PFSK-1 (cell line): ENCODE data around the gene USP24.

ENCODE experiments used
- FOXP2 ChIP-seq: optimal IDR thresholded peaks from 2 replicates; pipeline ENCODE3; 2011; ENCODE audit warnings: borderline replicate concordance, control low read depth, inconsistent platforms; ENCODE audit not compliant: insufficient read depth; ENCODE audit errors: extremely low read length, extremely low read depth
- POLR2AphosphoS5 ChIP-seq: IDR thresholded peaks from 2 replicates; pipeline ENCODE4 v1.6.1; 2012; ENCODE audit warnings: low read depth, mild to moderate bottlenecking, control low read depth, low read length, moderate library complexity
- SIN3A ChIP-seq: IDR thresholded peaks from 2 replicates; pipeline ENCODE4 v1.6.1; 2012; ENCODE audit warnings: mild to moderate bottlenecking, low read length, moderate library complexity, borderline replicate concordance; ENCODE audit not compliant: insufficient read depth
- TAF1 ChIP-seq: IDR thresholded peaks from 2 replicates; pipeline ENCODE4 v1.6.1; 2012; ENCODE audit warnings: low read length, control low read depth, borderline replicate concordance; ENCODE audit not compliant: insufficient read depth
- TF ChIP-seq, protein P1 (sequence below), 2 experiments: IDR thresholded peaks; 2 replicates each; pipeline versions ENCODE4 v1.6.1 to v1.8.0; 2011 to 2012; ENCODE audit warnings: low read depth in 2 of 2, low read length in 2 of 2, control low read depth in 1 of 2, inconsistent platforms in 1 of 2, mild to moderate bottlenecking in 1 of 2, moderate library complexity in 1 of 2; ENCODE audit not compliant: insufficient read depth in 1 of 2

USP24 gene

GRCh38 chr1:55255901-55256300 lies 40.7 kb upstream of the USP24 start:
- TF ChIP-seq FOXP2 (no peak), SIN3A (no peak), TAF1 (no peak), POLR2AphosphoS5 (no peak)
- TF ChIP-seq, protein P1, sequence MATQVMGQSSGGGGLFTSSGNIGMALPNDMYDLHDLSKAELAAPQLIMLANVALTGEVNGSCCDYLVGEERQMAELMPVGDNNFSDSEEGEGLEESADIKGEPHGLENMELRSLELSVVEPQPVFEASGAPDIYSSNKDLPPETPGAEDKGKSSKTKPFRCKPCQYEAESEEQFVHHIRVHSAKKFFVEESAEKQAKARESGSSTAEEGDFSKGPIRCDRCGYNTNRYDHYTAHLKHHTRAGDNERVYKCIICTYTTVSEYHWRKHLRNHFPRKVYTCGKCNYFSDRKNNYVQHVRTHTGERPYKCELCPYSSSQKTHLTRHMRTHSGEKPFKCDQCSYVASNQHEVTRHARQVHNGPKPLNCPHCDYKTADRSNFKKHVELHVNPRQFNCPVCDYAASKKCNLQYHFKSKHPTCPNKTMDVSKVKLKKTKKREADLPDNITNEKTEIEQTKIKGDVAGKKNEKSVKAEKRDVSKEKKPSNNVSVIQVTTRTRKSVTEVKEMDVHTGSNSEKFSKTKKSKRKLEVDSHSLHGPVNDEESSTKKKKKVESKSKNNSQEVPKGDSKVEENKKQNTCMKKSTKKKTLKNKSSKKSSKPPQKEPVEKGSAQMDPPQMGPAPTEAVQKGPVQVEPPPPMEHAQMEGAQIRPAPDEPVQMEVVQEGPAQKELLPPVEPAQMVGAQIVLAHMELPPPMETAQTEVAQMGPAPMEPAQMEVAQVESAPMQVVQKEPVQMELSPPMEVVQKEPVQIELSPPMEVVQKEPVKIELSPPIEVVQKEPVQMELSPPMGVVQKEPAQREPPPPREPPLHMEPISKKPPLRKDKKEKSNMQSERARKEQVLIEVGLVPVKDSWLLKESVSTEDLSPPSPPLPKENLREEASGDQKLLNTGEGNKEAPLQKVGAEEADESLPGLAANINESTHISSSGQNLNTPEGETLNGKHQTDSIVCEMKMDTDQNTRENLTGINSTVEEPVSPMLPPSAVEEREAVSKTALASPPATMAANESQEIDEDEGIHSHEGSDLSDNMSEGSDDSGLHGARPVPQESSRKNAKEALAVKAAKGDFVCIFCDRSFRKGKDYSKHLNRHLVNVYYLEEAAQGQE (IDR thresholded peaks at IDR 0.05; ENCODE audit: insufficient read depth in 1 of 2, low read depth in 2 of 2, low read length in 2 of 2) = no peak

DNA sequence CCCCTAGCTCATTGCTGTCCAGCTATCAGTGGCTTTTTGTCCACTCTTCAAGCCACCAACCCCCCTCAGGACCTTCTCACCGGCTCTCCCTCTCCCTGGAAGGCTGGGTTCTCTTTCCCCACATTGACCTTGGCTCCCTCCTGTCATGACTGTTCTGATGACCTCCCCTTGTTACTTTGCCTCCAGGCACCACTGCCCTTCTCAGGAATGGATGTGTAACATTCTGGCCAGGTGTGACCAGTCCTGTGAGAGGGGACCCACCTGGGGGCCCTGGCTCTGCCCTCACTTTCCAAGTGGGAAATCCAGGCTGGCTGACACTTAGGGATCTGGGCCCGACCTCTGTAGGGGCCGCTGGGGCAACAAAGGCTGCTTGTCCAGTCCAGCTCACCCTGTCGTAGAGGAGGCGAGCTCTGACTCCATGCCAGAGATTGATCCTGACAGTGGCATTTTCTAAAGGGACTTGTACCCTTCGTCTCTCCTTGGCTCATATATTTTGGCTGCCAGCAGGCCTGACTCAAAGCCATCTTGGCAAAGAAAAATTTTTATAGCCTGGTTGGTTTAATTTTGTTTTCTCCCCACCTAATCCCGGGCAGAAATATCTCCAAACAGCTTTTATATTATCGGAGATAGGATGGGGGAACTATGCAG lies 37.9 kb upstream of the USP24 start:
- TF ChIP-seq POLR2AphosphoS5 (no peak), TAF1 (no peak), SIN3A (no peak), FOXP2 (no peak)
- TF ChIP-seq, protein P1 (IDR thresholded peaks at IDR 0.05; ENCODE audit: insufficient read depth in 1 of 2, low read depth in 2 of 2, low read length in 2 of 2) = no peak

GRCh38 chr1:55250399-55251075 lies 35.4 kb upstream of the USP24 start:
- TF ChIP-seq SIN3A (no peak), FOXP2 (no peak), TAF1 (no peak), POLR2AphosphoS5 (no peak)
- TF ChIP-seq, protein P1 (IDR thresholded peaks at IDR 0.05; ENCODE audit: insufficient read depth in 1 of 2, low read depth in 2 of 2, low read length in 2 of 2) = no peak

DNA sequence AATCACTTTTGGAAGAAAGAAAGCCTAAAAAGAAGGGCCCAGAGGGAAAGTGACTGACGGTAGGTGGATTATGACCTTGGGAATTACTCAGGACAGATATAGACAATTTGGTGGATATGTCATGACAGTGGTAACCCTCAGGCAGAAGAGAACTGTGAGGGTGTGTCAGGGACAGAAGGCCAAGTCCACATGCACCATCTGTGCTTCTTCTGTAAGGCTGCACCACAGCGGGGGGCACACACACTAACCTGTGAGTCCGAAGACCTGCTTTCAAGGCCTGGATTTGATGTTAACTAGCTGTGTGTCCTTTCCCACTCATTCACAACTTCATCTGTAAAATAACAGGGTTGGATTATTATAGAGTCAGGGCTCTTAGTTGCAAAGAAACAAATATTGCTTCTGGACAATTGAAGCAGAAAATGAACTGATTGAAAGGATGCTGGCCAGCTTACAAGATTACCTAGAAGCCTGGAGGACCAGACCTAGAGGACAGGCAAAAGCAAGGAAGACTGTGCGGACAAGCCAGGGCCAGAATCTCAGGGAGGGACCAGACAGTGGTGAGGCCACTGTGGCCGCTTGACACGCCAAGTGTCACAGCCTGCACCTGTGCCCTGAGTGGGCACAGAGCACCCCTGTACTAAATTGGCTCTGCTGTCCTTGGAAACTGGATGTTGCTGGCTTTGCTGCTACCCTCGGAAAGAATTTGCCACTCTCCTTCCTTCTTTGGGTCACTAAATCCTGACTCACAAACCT lies 34.7 kb upstream of the USP24 start:
- TF ChIP-seq SIN3A (no peak), POLR2AphosphoS5 (no peak), TAF1 (no peak), FOXP2 (no peak)
- TF ChIP-seq, protein P1 (IDR thresholded peaks at IDR 0.05; ENCODE audit: insufficient read depth in 1 of 2, low read depth in 2 of 2, low read length in 2 of 2) = no peak
